Activated CD4-positive, alpha-beta memory T cell treated with anti-CD3 and anti-CD28 coated beads for 36 hours (primary cell): ENCODE measurements around the gene REST. TPM values are rescaled to one million over a fixed set of nuclear protein-coding genes. Genes with fewer than 3 reads are reported as not detected.
A peak's percentile ranks its signal among the peaks of the same experiment; 100 is the strongest.

ENCODE experiments used
- CTCF ChIA-PET: fragments of 350-600 bp; sonication (Branson Sonifier 250); formaldehyde crosslinking; loops from one replicate; lab custom pipeline; 2021; ENCODE audit warnings: antibody characterized with exemption, inconsistent platforms; lab: Charles Lee
- POLR2A ChIA-PET: fragments of 350-600 bp; sonication (Branson Sonifier 250); formaldehyde crosslinking; loops from one replicate; lab custom pipeline; 2021; ENCODE audit warnings: antibody characterized with exemption; lab: Charles Lee
- DNase-seq: peaks from one replicate; pipeline ENCODE4 v3.0.0-alpha.2; 2020
- H3K27ac Mint-ChIP-seq: one replicate; pipeline ENCODE4 v1.8.0; 2021; ENCODE audit warnings: mixed read lengths
- H3K27me3 Mint-ChIP-seq: one replicate; pipeline ENCODE4 v1.8.0; 2021; ENCODE audit warnings: mixed read lengths
- H3K36me3 Mint-ChIP-seq: one replicate; pipeline ENCODE4 v1.8.0; 2021; ENCODE audit warnings: mixed read lengths
- H3K4me1 Mint-ChIP-seq: one replicate; pipeline ENCODE4 v1.8.0; 2021; ENCODE audit warnings: low read depth, mixed read lengths
- H3K4me3 Mint-ChIP-seq: one replicate; pipeline ENCODE4 v1.8.0; 2021; ENCODE audit warnings: mild to moderate bottlenecking, mixed read lengths
- H3K9me3 Mint-ChIP-seq: one replicate; pipeline ENCODE4 v1.8.0; 2021; ENCODE audit warnings: mixed read lengths
- intact Hi-C: fragments of 100-400 bp; cut with micrococcal nuclease; formaldehyde crosslinking; loops from one replicate; pipeline ENCODE4 v1.15.1; 2023
- total RNA-seq, 2 experiments: library from RNA; stranded (reverse); gene quantifications; one replicate each; pipeline ENCODE4 v1.2.3, GENCODE V29; 2021

REST gene
- total RNA-seq, 2 experiments from 2014 or later = 46.1 to 47.0 TPM

DNA sequence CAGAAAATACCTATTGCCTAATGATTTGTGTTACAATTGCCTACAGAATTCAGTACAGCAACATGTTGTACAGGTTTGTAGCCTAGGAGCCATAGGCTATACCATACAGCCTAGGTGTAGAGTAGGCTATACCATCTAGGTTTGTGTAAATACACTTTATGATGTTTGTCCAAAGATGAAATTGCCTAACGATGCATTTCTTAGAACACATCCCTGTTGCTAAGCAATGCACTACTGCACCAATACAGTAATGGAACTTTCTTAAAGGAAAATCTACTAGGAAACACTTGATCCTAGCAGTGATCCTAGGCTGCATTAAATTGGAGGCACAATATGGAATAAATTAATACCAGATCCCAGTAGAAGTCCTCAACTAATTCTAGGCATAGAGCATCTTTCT, 51.4 kb downstream of the REST start:
- H3K4me3 Mint-ChIP-seq = no peak overlapping the region
- peaks cover 8% of the 10 kb centered on the region for H3K36me3 Mint-ChIP-seq
- H3K9me3 Mint-ChIP-seq = no peaks in the 10 kb centered on the region
- no peak overlapping the region for H3K27ac Mint-ChIP-seq
- POLR2A ChIA-PET = interaction anchor here (0.6 kb wide), 1 partner anchor 19 kb away, joined by 3 read pairs; the partner anchor contains the start of gene NOA1
- intact Hi-C loops = no loop called here
- no peaks in the 10 kb centered on the region for H3K27me3 Mint-ChIP-seq
- no peak for DNase-seq
- no peaks in the 10 kb centered on the region for H3K4me1 Mint-ChIP-seq
- CTCF ChIA-PET = interaction anchor here (1.0 kb wide), 1 partner anchor 17 kb away, joined by 3 read pairs; no protein-coding TSS in a partner anchor

DNA sequence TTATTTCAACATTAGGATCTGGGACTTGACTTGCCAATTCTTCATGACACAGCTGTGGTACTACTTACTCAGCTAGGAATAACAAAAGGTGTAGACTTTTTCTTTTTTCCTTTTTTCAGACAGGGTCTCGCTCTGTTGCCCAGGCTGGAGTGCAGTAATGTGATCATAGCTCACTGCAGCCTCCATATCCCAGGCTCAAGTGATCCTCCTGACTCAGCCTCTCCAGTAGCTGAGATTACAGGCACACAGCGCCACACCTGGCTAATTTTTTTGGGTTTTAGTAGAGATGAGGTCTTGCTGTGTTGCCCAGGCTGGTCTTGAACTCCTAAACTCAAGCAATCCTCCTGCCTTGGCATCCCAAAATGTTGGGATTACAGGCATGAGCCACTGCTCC, 53.4 kb downstream of the REST start:
- ChIA-PET POLR2A (no interaction called here), CTCF (interaction anchor here (1.0 to 1.1 kb wide), 2 partner anchors 13 to 44 kb away, joined by 3 read pairs; no protein-coding TSS in a partner anchor)
- no peak for DNase-seq
- Mint-ChIP-seq H3K9me3 (no peaks in the 10 kb centered on the region), H3K36me3 (peaks cover 17% of the 10 kb centered on the region), H3K4me1 (peaks cover 2% of the 10 kb centered on the region), H3K27me3 (no peaks in the 10 kb centered on the region), H3K4me3 (no peak overlapping the region), H3K27ac (no peak overlapping the region)
- intact Hi-C loops = no loop called here

- peak overlapping the region; percentile 54 for H3K27ac Mint-ChIP-seq
- intact Hi-C loops = loop anchor here (10.0 kb wide), 2 partner anchors 507 to 1117 kb away; partner anchors contain the start of genes EXOC1 and SRP72
Measured at GRCh38 chr4:56971383-56971782, 63.7 kb downstream of the REST start.

GRCh38 chr4:56972389-56972788, 64.7 kb downstream of the REST start:
- H3K9me3 Mint-ChIP-seq = peaks cover 17% of the 10 kb centered on the region
- DNase-seq = no peak
- no peak overlapping the region for H3K4me3 Mint-ChIP-seq
- H3K36me3 Mint-ChIP-seq = peaks cover 53% of the 10 kb centered on the region
- intact Hi-C loops = loop anchor here (10.0 kb wide), 2 partner anchors 508 to 1118 kb away; partner anchors contain the start of genes EXOC1 and SRP72
- peak overlapping the region; percentile 30 for H3K27ac Mint-ChIP-seq
- H3K27me3 Mint-ChIP-seq = no peaks in the 10 kb centered on the region
- peaks cover 45% of the 10 kb centered on the region for H3K4me1 Mint-ChIP-seq
- POLR2A ChIA-PET = no interaction called here
- CTCF ChIA-PET = interaction anchor here (0.6 to 0.9 kb wide), 3 partner anchors 145 to 539 kb away, joined by 3 to 4 read pairs (median 3); no protein-coding TSS in a partner anchor

More at GRCh38 chr4:56971383-56971782, 63.7 kb downstream of the REST start:
- peaks cover 45% of the 10 kb centered on the region for H3K4me1 Mint-ChIP-seq
- ChIA-PET CTCF (no interaction called here), POLR2A (no interaction called here)
- DNase-seq = no peak
- no peaks in the 10 kb centered on the region for H3K27me3 Mint-ChIP-seq
- peaks cover 17% of the 10 kb centered on the region for H3K9me3 Mint-ChIP-seq
- no peak overlapping the region for H3K4me3 Mint-ChIP-seq
- H3K36me3 Mint-ChIP-seq = peaks cover 57% of the 10 kb centered on the region

DNA sequence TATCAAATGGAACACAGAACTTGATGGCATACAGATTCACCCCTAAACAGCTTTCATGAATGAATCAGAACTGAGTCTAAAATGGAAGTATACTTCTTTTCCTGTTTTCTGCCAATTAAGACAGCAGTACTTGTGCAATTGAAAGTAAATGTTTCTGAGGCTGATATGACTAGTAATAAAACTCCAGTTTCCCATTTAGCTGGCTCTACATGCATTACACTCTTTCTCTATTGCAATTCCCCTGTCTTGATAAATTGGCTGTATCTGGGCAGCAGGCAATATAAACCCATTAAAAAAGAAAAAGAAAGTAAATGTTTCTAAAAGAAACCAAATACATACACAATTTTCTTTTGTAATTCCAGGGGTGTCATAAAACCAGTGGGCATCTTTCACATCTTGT, 65.1 kb downstream of the REST start:
- Mint-ChIP-seq H3K4me3 (no peak overlapping the region), H3K36me3 (peaks cover 50% of the 10 kb centered on the region), H3K4me1 (peaks cover 45% of the 10 kb centered on the region), H3K9me3 (peaks cover 17% of the 10 kb centered on the region), H3K27ac (peak overlapping the region; percentile 30), H3K27me3 (no peaks in the 10 kb centered on the region)
- intact Hi-C loops = loop anchor here (10.0 kb wide), 2 partner anchors 508 to 1118 kb away; partner anchors contain the start of genes EXOC1 and SRP72
- no peak for DNase-seq
- CTCF ChIA-PET = interaction anchor here (0.8 to 0.9 kb wide), 2 partner anchors 146 to 539 kb away, joined by 3 to 4 read pairs; no protein-coding TSS in a partner anchor
- POLR2A ChIA-PET = no interaction called here

GRCh38 chr4:56973336-56973735, 65.6 kb downstream of the REST start:
- H3K4me1 Mint-ChIP-seq = peaks cover 45% of the 10 kb centered on the region

GRCh38 chr4:56976283-56976836, 68.7 kb downstream of the REST start:
- no peak for DNase-seq
- peak overlapping the region; percentile 6 for H3K27ac Mint-ChIP-seq
- H3K4me1 Mint-ChIP-seq = peaks cover 51% of the 10 kb centered on the region
- ChIA-PET POLR2A (interaction anchor here (2.6 to 4.9 kb wide), 5 partner anchors 11 to 589 kb away, joined by 11 to 70 read pairs (median 19); partner anchors contain the start of genes AASDH, PAICS, PPAT and REST), CTCF (interaction anchor here (0.6 to 1.3 kb wide), 3 partner anchors 16 to 67 kb away, joined by 3 read pairs; no protein-coding TSS in a partner anchor)
- peak overlapping the region; percentile 98 for H3K4me3 Mint-ChIP-seq
- H3K9me3 Mint-ChIP-seq = peaks cover 17% of the 10 kb centered on the region
- intact Hi-C loops = loop anchor here (2.0 to 10.0 kb wide), 4 partner anchors 324 to 1122 kb away; partner anchors contain the start of genes AASDH, EXOC1 and SRP72
- H3K36me3 Mint-ChIP-seq = peaks cover 41% of the 10 kb centered on the region
- no peaks in the 10 kb centered on the region for H3K27me3 Mint-ChIP-seq

More at GRCh38 chr4:56973336-56973735, 65.6 kb downstream of the REST start:
- POLR2A ChIA-PET = interaction anchor here (1.7 kb wide), 1 partner anchor 8 kb away, joined by 3 read pairs; no protein-coding TSS in a partner anchor
- peaks cover 17% of the 10 kb centered on the region for H3K9me3 Mint-ChIP-seq
- intact Hi-C loops = loop anchor here (10.0 kb wide), 2 partner anchors 509 to 1119 kb away; partner anchors contain the start of genes EXOC1 and SRP72
- no peak for DNase-seq
- no peak overlapping the region for H3K4me3 Mint-ChIP-seq
- CTCF ChIA-PET = interaction anchor here (0.9 to 1.0 kb wide), 2 partner anchors 12 to 540 kb away, joined by 3 to 4 read pairs; no protein-coding TSS in a partner anchor
- peaks cover 50% of the 10 kb centered on the region for H3K36me3 Mint-ChIP-seq
- H3K27me3 Mint-ChIP-seq = no peaks in the 10 kb centered on the region
- H3K27ac Mint-ChIP-seq = peak overlapping the region; percentile 4

- H3K9me3 Mint-ChIP-seq = peaks cover 17% of the 10 kb centered on the region
- peaks cover 41% of the 10 kb centered on the region for H3K36me3 Mint-ChIP-seq
- peak; percentile 63 for DNase-seq
- H3K4me1 Mint-ChIP-seq = peaks cover 53% of the 10 kb centered on the region
- H3K27me3 Mint-ChIP-seq = no peaks in the 10 kb centered on the region
- ChIA-PET POLR2A (interaction anchor here (0.6 to 4.9 kb wide), 7 partner anchors 11 to 590 kb away, joined by 3 to 70 read pairs (median 14); partner anchors contain the start of genes AASDH, PAICS, PPAT and REST), CTCF (interaction anchor here (0.6 to 1.8 kb wide), 4 partner anchors 11 to 68 kb away, joined by 3 to 23 read pairs (median 4); partner anchors contain the start of gene REST)
- intact Hi-C loops = loop anchor here (1.0 to 10.0 kb wide), 6 partner anchors 68 to 1122 kb away; partner anchors contain the start of genes AASDH, EXOC1, PAICS and SRP72
- peak overlapping the region; percentile 97 for H3K27ac Mint-ChIP-seq
- H3K4me3 Mint-ChIP-seq = peak overlapping the region; percentile 98
Measured at GRCh38 chr4:56976837-56977320, 69.2 kb downstream of the REST start.

- peak; percentile 99 for DNase-seq
- H3K9me3 Mint-ChIP-seq = peaks cover 17% of the 10 kb centered on the region
- H3K4me1 Mint-ChIP-seq = peaks cover 52% of the 10 kb centered on the region
- H3K27me3 Mint-ChIP-seq = no peaks in the 10 kb centered on the region
- POLR2A ChIA-PET = interaction anchor here (0.6 to 4.9 kb wide), 10 partner anchors 10 to 1029 kb away, joined by 3 to 70 read pairs (median 8); partner anchors contain the start of genes AASDH, CEP135, PAICS and PPAT
- peak within 1 kb of the TSS; percentile 99 for H3K27ac Mint-ChIP-seq
- intact Hi-C loops = loop anchor here (1.0 to 10.0 kb wide), 7 partner anchors 68 to 1123 kb away; partner anchors contain the start of genes AASDH, CEP135, EXOC1 and PAICS
- H3K4me3 Mint-ChIP-seq = peak within 1 kb of the TSS; percentile 98
- H3K36me3 Mint-ChIP-seq = peaks cover 38% of the 10 kb centered on the region
- CTCF ChIA-PET = interaction anchor here (1.2 to 1.8 kb wide), 5 partner anchors 12 to 542 kb away, joined by 3 to 23 read pairs (median 6); partner anchors contain the start of genes PAICS, PPAT and REST
Measured at GRCh38 chr4:56977321-56978012, 69.8 kb downstream of the REST start, which contains the start of gene NOA1. NOA1 (minus strand) TSS chr4:56977606; CDS start chr4:56977585, 21 bp downstream.

- intact Hi-C loops = loop anchor here (2.0 to 10.0 kb wide), 4 partner anchors 327 to 1124 kb away; partner anchors contain the start of genes CEP135, EXOC1 and SRP72
- peak within 1 kb of the TSS; percentile 99 for H3K27ac Mint-ChIP-seq
- no peaks in the 10 kb centered on the region for H3K27me3 Mint-ChIP-seq
- H3K9me3 Mint-ChIP-seq = peaks cover 3% of the 10 kb centered on the region
- ChIA-PET POLR2A (interaction anchor here (0.6 to 4.9 kb wide), 11 partner anchors 9 to 1433 kb away, joined by 3 to 70 read pairs (median 5); partner anchors contain the start of genes AASDH, PAICS, PPAT and REST), CTCF (interaction anchor here (1.6 to 1.8 kb wide), 2 partner anchors 13 to 70 kb away, joined by 6 to 23 read pairs; partner anchors contain the start of gene REST)
- H3K4me3 Mint-ChIP-seq = peak within 1 kb of the TSS; percentile 98
- DNase-seq = peak; percentile 95
- H3K36me3 Mint-ChIP-seq = peaks cover 26% of the 10 kb centered on the region
- peaks cover 47% of the 10 kb centered on the region for H3K4me1 Mint-ChIP-seq
Measured at GRCh38 chr4:56978750-56979303, 71.1 kb downstream of the REST start, which contains the start of gene POLR2B. POLR2B (plus strand) TSS chr4:56978896; CDS start chr4:56978986, 90 bp downstream.
